Astrocyte (in vitro differentiated cells and primary cell): ENCODE measurements around the gene CEP20. TPM values are rescaled to one million over a fixed set of nuclear protein-coding genes. Genes with fewer than 3 reads are reported as not detected.

ENCODE experiments used
- DNase-seq: peaks from one replicate; pipeline ENCODE4 v3.0.0-alpha.2; 2010; ENCODE audit warnings: low read depth
- FAIRE-seq: peaks from 2 replicates; lab custom pipeline; 2011; peaks lifted over from hg19 to GRCh38; lab: Jason Lieb, UNC
- H2AFZ ChIP-seq: 2 replicates; pipeline ENCODE4 v1.6.0; 2012; ENCODE audit warnings: low read depth, low read length, inconsistent platforms
- H3K27ac ChIP-seq: 2 replicates; pipeline ENCODE4 v1.5.1; 2011; ENCODE audit warnings: low read depth, low read length, inconsistent platforms
- H3K27me3 ChIP-seq: 2 replicates; pipeline ENCODE4 v1.6.0; 2011; ENCODE audit warnings: low read length, inconsistent platforms; ENCODE audit not compliant: insufficient read depth
- H3K36me3 ChIP-seq: 2 replicates; pipeline ENCODE4 v1.5.1; 2011; ENCODE audit warnings: low read length, inconsistent platforms; ENCODE audit not compliant: insufficient read depth
- H3K4me1 ChIP-seq: 2 replicates; pipeline ENCODE4 v1.5.1; 2011; ENCODE audit warnings: low read length, inconsistent platforms; ENCODE audit not compliant: insufficient read depth
- H3K4me2 ChIP-seq: 2 replicates; pipeline ENCODE4 v1.6.0; 2012; ENCODE audit warnings: low read length, inconsistent platforms
- H3K4me3 ChIP-seq: 2 replicates; pipeline ENCODE4 v1.5.1; 2011; ENCODE audit warnings: low read depth, mild to moderate bottlenecking, low read length, inconsistent platforms; ENCODE audit not compliant: insufficient read depth
- H3K79me2 ChIP-seq: 2 replicates; pipeline ENCODE4 v1.6.0; 2012; ENCODE audit warnings: mild to moderate bottlenecking, low read length, inconsistent platforms; ENCODE audit not compliant: insufficient read depth
- H3K9ac ChIP-seq: 2 replicates; pipeline ENCODE4 v1.6.0; 2012; ENCODE audit warnings: mild to moderate bottlenecking, low read length, inconsistent platforms
- H3K9me3 ChIP-seq: 2 replicates; pipeline ENCODE4 v1.5.1; 2012; ENCODE audit warnings: low read depth, mild to moderate bottlenecking, low read length, inconsistent platforms; ENCODE audit not compliant: insufficient read depth
- H4K20me1 ChIP-seq: 2 replicates; pipeline ENCODE4 v1.6.0; 2012; ENCODE audit warnings: low read length, inconsistent platforms; ENCODE audit not compliant: insufficient read depth
- H3K27ac Mint-ChIP-seq: one replicate; pipeline ENCODE4 v1.8.0; 2021; ENCODE audit warnings: mild to moderate bottlenecking, mixed read lengths; ENCODE audit not compliant: unreplicated experiment
- H3K27me3 Mint-ChIP-seq: one replicate; pipeline ENCODE4 v1.8.0; 2021; ENCODE audit warnings: low read depth, mixed read lengths; ENCODE audit not compliant: unreplicated experiment
- H3K36me3 Mint-ChIP-seq: one replicate; pipeline ENCODE4 v1.8.0; 2021; ENCODE audit warnings: low read depth, mixed read lengths; ENCODE audit not compliant: unreplicated experiment
- H3K4me1 Mint-ChIP-seq: one replicate; pipeline ENCODE4 v1.8.0; 2021; ENCODE audit warnings: low read depth, mixed read lengths; ENCODE audit not compliant: unreplicated experiment
- H3K4me3 Mint-ChIP-seq: one replicate; pipeline ENCODE4 v1.8.0; 2021; ENCODE audit warnings: mild to moderate bottlenecking, moderate library complexity, mixed read lengths; ENCODE audit not compliant: unreplicated experiment
- H3K9me3 Mint-ChIP-seq: one replicate; pipeline ENCODE4 v1.8.0; 2021; ENCODE audit warnings: mild to moderate bottlenecking, mixed read lengths; ENCODE audit not compliant: unreplicated experiment
- EZH2 ChIP-seq: IDR thresholded peaks from 2 replicates; pipeline ENCODE4 v1.6.1; 2012; ENCODE audit warnings: mild to moderate bottlenecking, low read length, inconsistent platforms; ENCODE audit not compliant: insufficient read depth
- total RNA-seq: library from RNA; stranded (reverse); gene quantifications from 2 replicates; pipeline ENCODE4 v1.2.1, GENCODE V29; 2021
- TF ChIP-seq, protein P1 (sequence below): IDR thresholded peaks from 2 replicates; pipeline ENCODE4 v1.5.1; 2011; ENCODE audit warnings: low read depth, mild to moderate bottlenecking, inconsistent platforms, low read length, moderate library complexity; ENCODE audit not compliant: insufficient read depth

CEP20 gene
- total RNA-seq, 1 donor from 2014 or later: 27.5 TPM

DNA sequence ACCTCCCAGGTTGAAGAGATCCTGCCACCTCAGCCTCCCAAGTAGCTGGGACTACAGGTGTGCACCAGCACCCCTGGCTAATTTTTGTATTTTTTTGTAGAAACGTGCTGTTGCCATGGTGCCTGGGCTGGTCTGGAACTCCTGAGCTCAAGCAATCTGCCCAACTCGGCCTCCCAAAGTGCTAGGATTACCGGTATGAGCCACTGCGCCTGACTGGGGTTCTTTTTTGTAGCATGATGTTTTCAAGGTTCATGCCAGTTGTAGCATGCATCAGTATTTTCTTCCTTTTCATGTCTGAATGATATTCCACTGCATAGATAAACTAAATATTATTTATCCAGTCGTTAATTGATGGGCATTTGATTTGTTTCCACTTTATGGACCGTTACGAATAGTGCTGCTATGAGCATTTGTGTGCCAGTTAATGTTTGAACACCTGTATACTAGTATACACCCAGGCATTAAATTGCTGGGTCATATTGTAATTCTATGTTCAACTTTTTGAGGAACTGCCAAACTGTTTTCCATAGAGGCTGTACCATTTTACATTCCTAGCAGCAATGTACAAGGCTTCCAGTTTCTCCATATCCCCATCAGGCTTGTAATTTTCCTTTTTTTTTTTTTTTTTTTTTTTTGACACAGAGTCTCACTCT is 24.8 kb upstream of the CEP20 start:
- Histone ChIP-seq H3K79me2 (no peaks in the 10 kb centered on the region), H3K4me1 (no peaks in the 10 kb centered on the region), H3K4me3 (no peak overlapping the region), H3K9ac (no peak overlapping the region), H3K27me3 (no peaks in the 10 kb centered on the region), H3K4me2 (no peak overlapping the region), H3K36me3 (no peaks in the 10 kb centered on the region), H3K9me3 (no peaks in the 10 kb centered on the region), H3K27ac (no peak overlapping the region), H2AFZ (no peak overlapping the region), H4K20me1 (no peaks in the 10 kb centered on the region)
- Mint-ChIP-seq H3K27ac (no peak overlapping the region), H3K9me3 (peaks cover 5% of the 10 kb centered on the region), H3K4me1 (no peaks in the 10 kb centered on the region), H3K36me3 (no peaks in the 10 kb centered on the region), H3K4me3 (no peak overlapping the region), H3K27me3 (peaks cover 2% of the 10 kb centered on the region)
- FAIRE-seq: no peak
- no peak for TF ChIP-seq EZH2
- TF ChIP-seq, protein P1, sequence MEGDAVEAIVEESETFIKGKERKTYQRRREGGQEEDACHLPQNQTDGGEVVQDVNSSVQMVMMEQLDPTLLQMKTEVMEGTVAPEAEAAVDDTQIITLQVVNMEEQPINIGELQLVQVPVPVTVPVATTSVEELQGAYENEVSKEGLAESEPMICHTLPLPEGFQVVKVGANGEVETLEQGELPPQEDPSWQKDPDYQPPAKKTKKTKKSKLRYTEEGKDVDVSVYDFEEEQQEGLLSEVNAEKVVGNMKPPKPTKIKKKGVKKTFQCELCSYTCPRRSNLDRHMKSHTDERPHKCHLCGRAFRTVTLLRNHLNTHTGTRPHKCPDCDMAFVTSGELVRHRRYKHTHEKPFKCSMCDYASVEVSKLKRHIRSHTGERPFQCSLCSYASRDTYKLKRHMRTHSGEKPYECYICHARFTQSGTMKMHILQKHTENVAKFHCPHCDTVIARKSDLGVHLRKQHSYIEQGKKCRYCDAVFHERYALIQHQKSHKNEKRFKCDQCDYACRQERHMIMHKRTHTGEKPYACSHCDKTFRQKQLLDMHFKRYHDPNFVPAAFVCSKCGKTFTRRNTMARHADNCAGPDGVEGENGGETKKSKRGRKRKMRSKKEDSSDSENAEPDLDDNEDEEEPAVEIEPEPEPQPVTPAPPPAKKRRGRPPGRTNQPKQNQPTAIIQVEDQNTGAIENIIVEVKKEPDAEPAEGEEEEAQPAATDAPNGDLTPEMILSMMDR: no peak
- DNase-seq: no peak

DNA sequence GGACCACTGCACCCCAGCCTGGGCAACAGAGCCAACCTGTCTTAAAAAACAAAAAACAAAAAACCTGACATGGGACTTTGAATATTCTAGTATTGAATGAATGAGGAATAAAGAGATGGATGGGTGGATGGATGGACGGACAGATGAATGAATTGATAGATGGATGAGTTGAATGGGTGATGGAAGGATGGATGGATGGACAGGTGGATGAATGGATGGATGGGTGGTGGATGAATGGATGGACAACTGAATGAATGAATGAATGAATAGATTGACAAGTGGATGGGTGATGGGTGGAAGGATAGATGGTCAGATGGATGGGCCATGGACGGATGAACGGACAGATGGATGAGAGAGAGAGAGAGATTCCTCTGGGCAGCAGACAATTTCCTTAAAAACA is 22.8 kb upstream of the CEP20 start:
- Histone ChIP-seq H3K27ac (no peak overlapping the region), H3K4me3 (no peak overlapping the region), H3K27me3 (no peaks in the 10 kb centered on the region), H3K9me3 (peaks cover 4% of the 10 kb centered on the region), H3K9ac (no peak overlapping the region), H3K4me1 (no peaks in the 10 kb centered on the region), H3K36me3 (no peaks in the 10 kb centered on the region), H3K79me2 (no peaks in the 10 kb centered on the region), H3K4me2 (no peak overlapping the region), H4K20me1 (no peaks in the 10 kb centered on the region), H2AFZ (no peak overlapping the region)
- no peaks in the 10 kb centered on the region for H3K27me3 Mint-ChIP-seq
- H3K4me3 Mint-ChIP-seq: no peak overlapping the region
- H3K36me3 Mint-ChIP-seq: no peaks in the 10 kb centered on the region
- DNase-seq (no peak), FAIRE-seq (no peak)
- H3K27ac Mint-ChIP-seq: peak overlapping the region; percentile 0
- no peak for TF ChIP-seq EZH2
- TF ChIP-seq, protein P1: no peak
- H3K9me3 Mint-ChIP-seq: peaks cover 5% of the 10 kb centered on the region
- H3K4me1 Mint-ChIP-seq: no peaks in the 10 kb centered on the region

DNA sequence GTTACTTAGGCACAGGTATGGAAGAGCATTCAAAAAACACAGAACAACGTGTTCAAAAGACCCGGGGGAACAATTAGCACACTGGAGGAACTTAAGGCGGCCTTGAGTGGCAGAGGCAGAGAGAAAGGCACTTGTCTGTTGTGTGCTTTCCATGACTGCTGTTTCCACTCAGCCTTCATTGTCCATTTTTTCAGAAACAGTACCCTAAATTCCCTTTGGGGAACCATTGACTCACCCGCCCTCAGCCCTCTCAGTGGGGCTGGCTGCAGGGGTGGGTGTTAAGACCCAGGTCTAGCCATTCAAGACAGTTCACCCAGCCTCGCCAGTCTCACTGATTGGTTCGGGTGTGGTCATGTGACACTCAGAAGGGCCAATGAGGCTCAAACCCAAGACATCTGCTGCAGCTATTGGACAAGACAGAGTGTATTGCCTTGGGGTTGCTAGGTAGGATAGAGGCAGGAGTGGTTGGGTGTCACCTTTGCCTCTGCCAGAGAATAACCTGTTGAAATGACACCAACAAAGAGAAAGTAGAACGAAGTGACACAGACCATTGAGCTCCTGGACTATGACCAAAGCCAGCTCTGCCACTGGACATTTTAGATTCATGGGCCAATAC is 19.6 kb upstream of the CEP20 start:
- H2AFZ ChIP-seq: no peak overlapping the region
- no peak overlapping the region for H3K9ac ChIP-seq
- Mint-ChIP-seq H3K36me3 (no peaks in the 10 kb centered on the region), H3K27ac (no peak overlapping the region), H3K4me3 (no peak overlapping the region), H3K27me3 (peaks cover 2% of the 10 kb centered on the region), H3K4me1 (no peaks in the 10 kb centered on the region), H3K9me3 (peaks cover 3% of the 10 kb centered on the region)
- no peak overlapping the region for H3K4me3 ChIP-seq
- H3K4me1 ChIP-seq: no peaks in the 10 kb centered on the region
- no peak overlapping the region for H3K4me2 ChIP-seq
- no peaks in the 10 kb centered on the region for H3K36me3 ChIP-seq
- no peak for FAIRE-seq
- H3K27me3 ChIP-seq: no peaks in the 10 kb centered on the region
- H4K20me1 ChIP-seq: no peaks in the 10 kb centered on the region
- no peak for DNase-seq
- H3K27ac ChIP-seq: no peak overlapping the region
- H3K79me2 ChIP-seq: no peaks in the 10 kb centered on the region
- H3K9me3 ChIP-seq: peaks cover 4% of the 10 kb centered on the region
- TF ChIP-seq EZH2: no peak
- TF ChIP-seq, protein P1: no peak
